ENCODE data around the gene NPTX1. TPM values are rescaled to one million over a fixed set of nuclear protein-coding genes. Genes with fewer than 3 reads are reported as not detected.

The NPTX1 gene
- total RNA-seq, 3 donors from 2014 or later (not counting 1 experiment from before 2014, with no cell fraction given): 1.0 to 2.2 (median 2.2) TPM

- Mint-ChIP-seq H3K36me3 (no peaks in the 10 kb centered on the region), H3K4me1 (peaks cover 7 to 11% of the 10 kb centered on the region in 2 donors), H3K27ac (no peak overlapping the region), H3K4me3 (no peak overlapping the region), H3K9me3 (no peaks in the 10 kb centered on the region), H3K27me3 (ENCODE audit: low read depth in 2 of 2) (peaks cover 15 to 18% of the 10 kb centered on the region in 2 donors)
- Histone ChIP-seq H3K9me3 (ENCODE audit: control insufficient read depth, insufficient read depth, low read length) (no peaks in the 10 kb centered on the region), H3K27me3 (ENCODE audit: control insufficient read depth, insufficient read depth, low read length) (no peaks in the 10 kb centered on the region), H3K36me3 (ENCODE audit: control insufficient read depth, insufficient read depth, low read length) (no peaks in the 10 kb centered on the region), H3K4me1 (ENCODE audit: control insufficient read depth, insufficient read depth, low read length) (peaks cover 19% of the 10 kb centered on the region), H3K27ac (ENCODE audit: low read length) (no peak overlapping the region), H3K4me3 (ENCODE audit: low read length) (no peak overlapping the region)
- intact Hi-C loops (cut with micrococcal nuclease): no loop called here
- DNase-seq (no peak), ATAC-seq (no peak)
- WGBS (ENCODE audit: insufficient coverage): 72% methylated on average over 20 of the region's 20 CpGs
- no peak for TF ChIP-seq CTCF (IDR thresholded peaks at IDR 0.05)
These were observed 14.8 kb downstream of the NPTX1 start for GRCh38 chr17:80461528-80462160.

GRCh38 chr17:80460429-80460834 lies 16.0 kb downstream of the NPTX1 start:
- Histone ChIP-seq H3K36me3 (ENCODE audit: control insufficient read depth, insufficient read depth, low read length) (no peaks in the 10 kb centered on the region), H3K4me1 (ENCODE audit: control insufficient read depth, insufficient read depth, low read length) (peaks cover 31% of the 10 kb centered on the region), H3K9me3 (ENCODE audit: control insufficient read depth, insufficient read depth, low read length) (no peaks in the 10 kb centered on the region), H3K4me3 (ENCODE audit: low read length) (no peak overlapping the region), H3K27ac (ENCODE audit: low read length) (no peak overlapping the region), H3K27me3 (ENCODE audit: control insufficient read depth, insufficient read depth, low read length) (no peaks in the 10 kb centered on the region)
- no peak overlapping the region for H3K27ac Mint-ChIP-seq
- no peaks in the 10 kb centered on the region for H3K9me3 Mint-ChIP-seq
- intact Hi-C loops (cut with micrococcal nuclease): no loop called here
- H3K4me3 Mint-ChIP-seq: no peak overlapping the region
- ATAC-seq (no peak), DNase-seq (no peak)
- no peaks in the 10 kb centered on the region for H3K36me3 Mint-ChIP-seq
- peaks cover 11 to 12% of the 10 kb centered on the region in 2 donors for H3K4me1 Mint-ChIP-seq
- no peak for TF ChIP-seq CTCF (IDR thresholded peaks at IDR 0.05)
- H3K27me3 Mint-ChIP-seq (ENCODE audit: low read depth in 2 of 2): peaks cover 15 to 18% of the 10 kb centered on the region in 2 donors
- WGBS (ENCODE audit: insufficient coverage): 88% methylated on average over 8 of the region's 8 CpGs

- H3K36me3 Mint-ChIP-seq: no peaks in the 10 kb centered on the region
- H3K27me3 Mint-ChIP-seq (ENCODE audit: low read depth in 2 of 2): peaks cover 15 to 18% of the 10 kb centered on the region in 2 donors
- ATAC-seq (no peak), DNase-seq (no peak)
- H3K27ac Mint-ChIP-seq: no peak overlapping the region
- peaks cover 36% of the 10 kb centered on the region for H3K4me1 ChIP-seq (ENCODE audit: control insufficient read depth, insufficient read depth, low read length)
- no peaks in the 10 kb centered on the region for H3K36me3 ChIP-seq (ENCODE audit: control insufficient read depth, insufficient read depth, low read length)
- H3K4me3 Mint-ChIP-seq: peak overlapping the region; percentile 7
- WGBS (ENCODE audit: insufficient coverage): 88% methylated on average over 11 of the region's 11 CpGs
- no peaks in the 10 kb centered on the region for H3K9me3 ChIP-seq (ENCODE audit: control insufficient read depth, insufficient read depth, low read length)
- TF ChIP-seq CTCF (IDR thresholded peaks at IDR 0.05): no peak
- H3K4me3 ChIP-seq (ENCODE audit: low read length): no peak overlapping the region
- no peak overlapping the region for H3K27ac ChIP-seq (ENCODE audit: low read length)
- H3K9me3 Mint-ChIP-seq: no peaks in the 10 kb centered on the region
- intact Hi-C loops (cut with micrococcal nuclease): no loop called here
- H3K27me3 ChIP-seq (ENCODE audit: control insufficient read depth, insufficient read depth, low read length): no peaks in the 10 kb centered on the region
- H3K4me1 Mint-ChIP-seq: peaks cover 16 to 18% of the 10 kb centered on the region in 2 donors
These were observed 17.2 kb downstream of the NPTX1 start for GRCh38 chr17:80459234-80459633.

- Histone ChIP-seq H3K36me3 (ENCODE audit: control insufficient read depth, insufficient read depth, low read length) (no peaks in the 10 kb centered on the region), H3K4me1 (ENCODE audit: control insufficient read depth, insufficient read depth, low read length) (peaks cover 42% of the 10 kb centered on the region), H3K9me3 (ENCODE audit: control insufficient read depth, insufficient read depth, low read length) (no peaks in the 10 kb centered on the region), H3K27me3 (ENCODE audit: control insufficient read depth, insufficient read depth, low read length) (no peaks in the 10 kb centered on the region), H3K27ac (ENCODE audit: low read length) (no peak overlapping the region), H3K4me3 (ENCODE audit: low read length) (no peak overlapping the region)
- peak overlapping the region; percentile 31 for H3K4me3 Mint-ChIP-seq
- H3K4me1 Mint-ChIP-seq: peaks cover 26% of the 10 kb centered on the region in 2 donors
- WGBS (ENCODE audit: insufficient coverage): 88% methylated on average over 8 of the region's 8 CpGs
- ATAC-seq (no peak), DNase-seq (no peak)
- H3K27me3 Mint-ChIP-seq (ENCODE audit: low read depth in 2 of 2): peaks cover 15 to 18% of the 10 kb centered on the region in 2 donors
- no peaks in the 10 kb centered on the region for H3K9me3 Mint-ChIP-seq
- no peak for TF ChIP-seq CTCF (IDR thresholded peaks at IDR 0.05)
- intact Hi-C loops (cut with micrococcal nuclease): no loop called here
- peak overlapping the region in 1 of 2 donors; percentile 67 for H3K27ac Mint-ChIP-seq
- H3K36me3 Mint-ChIP-seq: no peaks in the 10 kb centered on the region
These were observed 18.4 kb downstream of the NPTX1 start for GRCh38 chr17:80458016-80458415.
